ENCODE measurements around the gene BMP6. TPM values are rescaled to one million over a fixed set of nuclear protein-coding genes. Genes with fewer than 3 reads are reported as not detected.

BMP6 gene
- total and polyA plus RNA-seq, 10 of the 15 experiments (the other 5 are each of a cell fraction or from before 2014, with no cell fraction given) = 0.02 to 0.15 (median 0.05) TPM; not detected in 5

- TF ChIP-seq, protein P1, sequence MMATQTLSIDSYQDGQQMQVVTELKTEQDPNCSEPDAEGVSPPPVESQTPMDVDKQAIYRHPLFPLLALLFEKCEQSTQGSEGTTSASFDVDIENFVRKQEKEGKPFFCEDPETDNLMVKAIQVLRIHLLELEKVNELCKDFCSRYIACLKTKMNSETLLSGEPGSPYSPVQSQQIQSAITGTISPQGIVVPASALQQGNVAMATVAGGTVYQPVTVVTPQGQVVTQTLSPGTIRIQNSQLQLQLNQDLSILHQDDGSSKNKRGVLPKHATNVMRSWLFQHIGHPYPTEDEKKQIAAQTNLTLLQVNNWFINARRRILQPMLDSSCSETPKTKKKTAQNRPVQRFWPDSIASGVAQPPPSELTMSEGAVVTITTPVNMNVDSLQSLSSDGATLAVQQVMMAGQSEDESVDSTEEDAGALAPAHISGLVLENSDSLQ (IDR thresholded peaks at IDR 0.05) = no peak
- TF ChIP-seq CBX5 (IDR thresholded peaks at IDR 0.05; ENCODE audit: low read depth) = no peak
Measured at GRCh38 chr6:7921046-7921445, 195.1 kb downstream of the BMP6 start (continued).

DNA sequence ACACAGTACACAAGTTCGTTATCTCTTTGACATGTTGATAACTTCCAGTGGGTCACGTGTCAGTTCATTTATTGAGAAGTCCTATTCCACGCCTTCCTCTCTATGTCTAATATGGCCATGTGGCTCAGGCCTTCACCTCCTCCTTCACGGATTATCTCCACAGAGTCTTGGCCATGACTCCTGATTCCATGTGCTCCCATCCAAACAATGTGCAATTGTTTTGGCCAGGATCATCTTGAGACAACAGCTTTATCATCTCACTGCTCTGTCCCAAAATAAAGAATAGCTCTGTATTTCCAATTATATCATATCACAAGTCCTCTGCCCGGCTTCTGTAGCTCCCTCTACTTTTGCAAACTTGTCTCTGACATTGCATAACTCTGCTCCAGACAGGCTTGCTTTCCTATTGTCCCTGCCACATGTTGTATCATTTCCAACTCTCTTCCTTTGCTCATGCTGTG lies 195.8 kb downstream of the BMP6 start:
- no peak for FAIRE-seq
- peaks cover 21% of the 10 kb centered on the region for H3K4me1 ChIP-seq (ENCODE audit: control insufficient read depth, insufficient read depth, low read length)
- RAD21 ChIA-PET (ENCODE audit: unreplicated experiment) = no interaction called here
- no peak overlapping the region for H3K9ac ChIP-seq (ENCODE audit: control insufficient read depth, insufficient read depth, low read length)
- H3K4me3 ChIP-seq = no peak overlapping the region
- SMC1A ChIA-PET (ENCODE audit: uncharacterized antibody, unreplicated experiment) = no interaction called here
- H3K79me2 ChIP-seq (ENCODE audit: control insufficient read depth, insufficient read depth, low read length) = no peaks in the 10 kb centered on the region
- in situ Hi-C loops (cut with MboI) = no loop called here
- H3K9me3 ChIP-seq (replicated peaks; ENCODE audit: control insufficient read depth, insufficient read depth, low read length) = peaks cover 5% of the 10 kb centered on the region; the same call in 2 of the 3 replicates
- H3K27me3 ChIP-seq (replicated peaks in 1 of 2; ENCODE audit: control insufficient read depth in 2 of 2, insufficient read depth in 2 of 2, low read length in 1 of 2) = no peaks in the 10 kb centered on the region; a peak in 2 of 4 replicates
- DNase-seq (ENCODE audit: low read depth, low spot score) = no peak
- H2AFZ ChIP-seq (ENCODE audit: control insufficient read depth, low read depth, low read length) = no peak overlapping the region
- BruUV-seq (replicated peaks) = no TSS peak
- no peak overlapping the region for H3K4me2 ChIP-seq (ENCODE audit: control insufficient read depth, insufficient read depth)
- POLR2A ChIA-PET = no interaction called here
- no peaks in the 10 kb centered on the region for H4K20me1 ChIP-seq (ENCODE audit: control insufficient read depth, insufficient read depth)
- intact Hi-C loops (cut with micrococcal nuclease; ENCODE audit: unreplicated experiment) = no loop called here
- H3K36me3 ChIP-seq (ENCODE audit: control insufficient read depth in 2 of 2, insufficient read depth in 2 of 2, low read length in 1 of 2) = no peaks in the 10 kb centered on the region
- ATAC-seq = no peak
- CTCF ChIA-PET = no interaction called here
- 79% methylated on average over 5 of the region's 5 CpGs for whole genome bisulfite sequencing (ENCODE audit: insufficient coverage, insufficient replicate concordance, low lambda C conversion rate, missing lambda C conversion rate)
- H3K27ac ChIP-seq (ENCODE audit: control insufficient read depth, insufficient read depth) = no peak overlapping the region
- TF ChIP-seq TARDBP (IDR thresholded peaks at IDR 0.05; ENCODE audit: borderline replicate concordance) (no peak), ZNF24 (IDR thresholded peaks at IDR 0.05) (no peak), MAX (IDR thresholded peaks at IDR 0.05; ENCODE audit: low read depth, low read length) (no peak), SREBF1 (IDR thresholded peaks at IDR 0.05; ENCODE audit: low read length) (no peak), TCF7 (IDR thresholded peaks at IDR 0.05; ENCODE audit: borderline replicate concordance) (no peak), RUNX3 (IDR thresholded peaks at IDR 0.05; ENCODE audit: low read length) (no peak), NRF1 (conservative IDR thresholded peaks at IDR 0.05; ENCODE audit: low read depth, low read length) (no peak), TBL1XR1 (IDR thresholded peaks at IDR 0.05; ENCODE audit: low read depth, low read length) (no peak), IKZF1 (conservative IDR thresholded peaks at IDR 0.05) (no peak), NBN (IDR thresholded peaks at IDR 0.05) (no peak), FOXM1 (IDR thresholded peaks at IDR 0.05; ENCODE audit: low read depth, low read length) (no peak), BACH1 (IDR thresholded peaks at IDR 0.05; ENCODE audit: borderline replicate concordance) (no peak), SUPT20H (IDR thresholded peaks at IDR 0.05; ENCODE audit: borderline replicate concordance, control insufficient read depth, low read depth, low read length) (no peak), NR2C2 (IDR thresholded peaks at IDR 0.05; ENCODE audit: borderline replicate concordance, control insufficient read depth, insufficient read length, low read depth) (no peak), CBX5 (IDR thresholded peaks at IDR 0.05; ENCODE audit: low read depth) (no peak)
- TF ChIP-seq, protein P2, sequence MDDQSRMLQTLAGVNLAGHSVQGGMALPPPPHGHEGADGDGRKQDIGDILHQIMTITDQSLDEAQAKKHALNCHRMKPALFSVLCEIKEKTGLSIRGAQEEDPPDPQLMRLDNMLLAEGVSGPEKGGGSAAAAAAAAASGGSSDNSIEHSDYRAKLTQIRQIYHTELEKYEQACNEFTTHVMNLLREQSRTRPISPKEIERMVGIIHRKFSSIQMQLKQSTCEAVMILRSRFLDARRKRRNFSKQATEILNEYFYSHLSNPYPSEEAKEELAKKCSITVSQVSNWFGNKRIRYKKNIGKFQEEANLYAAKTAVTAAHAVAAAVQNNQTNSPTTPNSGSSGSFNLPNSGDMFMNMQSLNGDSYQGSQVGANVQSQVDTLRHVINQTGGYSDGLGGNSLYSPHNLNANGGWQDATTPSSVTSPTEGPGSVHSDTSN (IDR thresholded peaks at IDR 0.05; ENCODE audit: insufficient replicate concordance, low read depth, low read length) = no peak
- TF ChIP-seq, protein P1 (IDR thresholded peaks at IDR 0.05) = no peak
